ENCODE results near the gene DPYSL5.

- TF ChIP-seq, protein P1, sequence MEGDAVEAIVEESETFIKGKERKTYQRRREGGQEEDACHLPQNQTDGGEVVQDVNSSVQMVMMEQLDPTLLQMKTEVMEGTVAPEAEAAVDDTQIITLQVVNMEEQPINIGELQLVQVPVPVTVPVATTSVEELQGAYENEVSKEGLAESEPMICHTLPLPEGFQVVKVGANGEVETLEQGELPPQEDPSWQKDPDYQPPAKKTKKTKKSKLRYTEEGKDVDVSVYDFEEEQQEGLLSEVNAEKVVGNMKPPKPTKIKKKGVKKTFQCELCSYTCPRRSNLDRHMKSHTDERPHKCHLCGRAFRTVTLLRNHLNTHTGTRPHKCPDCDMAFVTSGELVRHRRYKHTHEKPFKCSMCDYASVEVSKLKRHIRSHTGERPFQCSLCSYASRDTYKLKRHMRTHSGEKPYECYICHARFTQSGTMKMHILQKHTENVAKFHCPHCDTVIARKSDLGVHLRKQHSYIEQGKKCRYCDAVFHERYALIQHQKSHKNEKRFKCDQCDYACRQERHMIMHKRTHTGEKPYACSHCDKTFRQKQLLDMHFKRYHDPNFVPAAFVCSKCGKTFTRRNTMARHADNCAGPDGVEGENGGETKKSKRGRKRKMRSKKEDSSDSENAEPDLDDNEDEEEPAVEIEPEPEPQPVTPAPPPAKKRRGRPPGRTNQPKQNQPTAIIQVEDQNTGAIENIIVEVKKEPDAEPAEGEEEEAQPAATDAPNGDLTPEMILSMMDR (IDR thresholded peaks at IDR 0.05): no peak
- TF ChIP-seq POLR2A (IDR thresholded peaks at IDR 0.05) (no peak), POLR2AphosphoS5 (IDR thresholded peaks at IDR 0.05) (no peak)
Measured at GRCh38 chr2:26925100-26925791, 77.3 kb downstream of the DPYSL5 start.
